Tibial nerve (tissue), 4 donors: ENCODE measurements around the gene BMP8B. TPM values are rescaled to one million over a fixed set of nuclear protein-coding genes. Genes with fewer than 3 reads are reported as not detected.
"Not testable (repeated sequence)": the region's sequence is repeated elsewhere in the genome, so short reads cannot be mapped to it uniquely, and the experiment has no call there.

Source experiments
- DNase-seq, 2 donors: peaks; one replicate each; pipeline ENCODE4 v3.0.0-alpha.2; 2019; ENCODE audit warnings: low spot score in 2 of 2
- H3K27ac ChIP-seq, 4 donors: fragments of 200-600 bp; sonication (generic) in 3 of 4; one replicate each; pipeline ENCODE4 v1.5.1; 2017 to 2019; ENCODE audit warnings: mild to moderate bottlenecking in 1 of 4
- H3K27me3 ChIP-seq, 2 donors: fragments of 200-600 bp; sonication (generic) in 1 of 2; one replicate each; pipeline versions ENCODE4 v1.5.1 to v1.6.0; 2017 to 2019
- H3K36me3 ChIP-seq, 3 donors: fragments of 200-600 bp; sonication (generic); one replicate each; pipeline ENCODE4 v1.5.1; 2018 to 2019
- H3K4me1 ChIP-seq, 4 donors: fragments of 200-600 bp; sonication (generic) in 3 of 4; one replicate each; pipeline ENCODE4 v1.5.1; 2017 to 2019
- H3K4me3 ChIP-seq, 4 donors: fragments of 200-600 bp; sonication (generic) in 3 of 4; one replicate each; pipeline ENCODE4 v1.5.1; 2017 to 2019; ENCODE audit warnings: mild to moderate bottlenecking in 1 of 4, moderate library complexity in 1 of 4
- H3K9me3 ChIP-seq, 4 donors: fragments of 200-600 bp; sonication (generic) in 3 of 4; one replicate each; pipeline ENCODE4 v1.5.1; 2017 to 2019
- CTCF ChIP-seq, 5 experiments: fragments of 200-600 bp in 3 of 5; fragments of 450-650 bp in 2 of 5; sonication (generic) in 3 of 5; IDR thresholded peaks; one replicate each; pipeline ENCODE4 v1.5.1; 2016 to 2019; ENCODE audit warnings: antibody characterized with exemption in 5 of 5, mild to moderate bottlenecking in 3 of 5, moderate library complexity in 2 of 5
- EP300 ChIP-seq, 2 donors: sonication (generic); formaldehyde crosslinking; IDR thresholded peaks; one replicate each; pipeline ENCODE4 v1.6.1; 2017; ENCODE audit warnings: antibody characterized with exemption in 2 of 2, mild to moderate bottlenecking in 1 of 2
- POLR2A ChIP-seq, 2 donors: fragments of 450-650 bp; IDR thresholded peaks; one replicate each; pipeline ENCODE4 v1.6.1; 2017; ENCODE audit warnings: antibody characterized with exemption in 2 of 2, mild to moderate bottlenecking in 2 of 2, moderate library complexity in 2 of 2
- WGBS, 2 donors: methylation state at CpG; one replicate each; pipeline ENCODE4 v1.1.5; 2018; 5-methylcytosine and 5-hydroxymethylcytosine counted together
- total RNA-seq, 4 donors: library from RNA; depleted of rRNA; stranded (reverse); fragments of >200 nt; gene quantifications; one replicate each; pipeline ENCODE4 v1.1.0, GENCODE V29; 2016

Gene BMP8B
- total RNA-seq, 4 donors from 2014 or later, result 13.6 to 33.9 (median 29.5) TPM

- TF ChIP-seq CTCF (IDR thresholded peaks at IDR 0.05) (no peak), EP300 (IDR thresholded peaks at IDR 0.05) (no peak), POLR2A (IDR thresholded peaks at IDR 0.05) (no peak)
- Histone ChIP-seq H3K4me1 (peaks cover 0 to 22% (median under 1%) of the 10 kb centered on the region in 4 donors), H3K36me3 (no peaks in the 10 kb centered on the region), H3K27ac (peak overlapping the region in 1 of 4 donors; percentile 13), H3K9me3 (no peaks in the 10 kb centered on the region), H3K4me3 (no peak overlapping the region), H3K27me3 (no peaks in the 10 kb centered on the region)
- WGBS, 2 donors, result 78 to 79% methylated on average over 6 of the region's 6 CpGs
- DNase-seq, result no peak
These were observed 6.6 kb downstream of the BMP8B start for GRCh38 chr1:39782103-39782502.

GRCh38 chr1:39781349-39781715 is 7.3 kb downstream of the BMP8B start:
- H3K27me3 ChIP-seq, result no peaks in the 10 kb centered on the region
- no peak for DNase-seq
- no peak overlapping the region for H3K4me3 ChIP-seq
- H3K9me3 ChIP-seq, result no peaks in the 10 kb centered on the region
- 88 to 94% methylated on average over 2 of the region's 2 CpGs for WGBS, 2 donors
- peak overlapping the region in 1 of 4 donors; percentile 2 for H3K27ac ChIP-seq
- peaks cover 0 to 29% (median 4%) of the 10 kb centered on the region in 4 donors for H3K4me1 ChIP-seq
- TF ChIP-seq POLR2A (IDR thresholded peaks at IDR 0.05), result no peak
- TF ChIP-seq CTCF (IDR thresholded peaks at IDR 0.05), result no peak
- no peak for TF ChIP-seq EP300 (IDR thresholded peaks at IDR 0.05)
- no peaks in the 10 kb centered on the region for H3K36me3 ChIP-seq

- no peak for DNase-seq
- H3K4me3 ChIP-seq, result no peak overlapping the region
- TF ChIP-seq EP300 (IDR thresholded peaks at IDR 0.05), result no peak
- no peak for TF ChIP-seq CTCF (IDR thresholded peaks at IDR 0.05)
- TF ChIP-seq POLR2A (IDR thresholded peaks at IDR 0.05), result no peak
- H3K27ac ChIP-seq, result no peak overlapping the region
- no peaks in the 10 kb centered on the region for H3K27me3 ChIP-seq
- peaks cover 0 to 28% (median 5%) of the 10 kb centered on the region in 4 donors for H3K4me1 ChIP-seq
- no peaks in the 10 kb centered on the region for H3K36me3 ChIP-seq
- H3K9me3 ChIP-seq, result no peaks in the 10 kb centered on the region
- 76 to 86% methylated on average over 5 of the region's 5 CpGs for WGBS, 2 donors
These were observed 8.8 kb downstream of the BMP8B start for GRCh38 chr1:39779821-39780220.

GRCh38 chr1:39779137-39779536 is 9.5 kb downstream of the BMP8B start:
- H3K9me3 ChIP-seq, result no peaks in the 10 kb centered on the region
- TF ChIP-seq EP300 (IDR thresholded peaks at IDR 0.05) (no peak), POLR2A (IDR thresholded peaks at IDR 0.05) (no peak), CTCF (IDR thresholded peaks at IDR 0.05) (no peak)

GRCh38 chr1:39778463-39779099 is 10.1 kb downstream of the BMP8B start:
- H3K27me3 ChIP-seq, H3K36me3 ChIP-seq, DNase-seq, H3K4me3 ChIP-seq, H3K27ac ChIP-seq, H3K9me3 ChIP-seq: not testable (repeated sequence)
- WGBS, 2 donors, result 68 to 80% methylated on average over 8 to 11 of the region's 12 CpGs
- H3K4me1 ChIP-seq, result peaks cover 0 to 28% (median 5%) of the 10 kb centered on the region in 4 donors

More at GRCh38 chr1:39779137-39779536, 9.5 kb downstream of the BMP8B start:
- Histone ChIP-seq H3K4me3 (no peak overlapping the region), H3K27me3 (no peaks in the 10 kb centered on the region), H3K36me3 (no peaks in the 10 kb centered on the region), H3K4me1 (peaks cover 0 to 28% (median 5%) of the 10 kb centered on the region in 4 donors), H3K27ac (peak overlapping the region in 1 of 4 donors; percentile 6)
- WGBS, 2 donors, result 77 to 78% methylated on average over 2 to 7 of the region's 7 CpGs
- no peak for DNase-seq

- Histone ChIP-seq H3K4me1 (peaks cover 0 to 28% (median 5%) of the 10 kb centered on the region in 4 donors), H3K27ac (peak overlapping the region in 1 of 4 donors; percentile 50)
- not testable (repeated sequence) for H3K27me3 ChIP-seq, H3K9me3 ChIP-seq, H3K4me3 ChIP-seq, H3K36me3 ChIP-seq, DNase-seq
- 73 to 87% methylated on average over 3 to 14 of the region's 17 CpGs for WGBS, 2 donors
These were observed 10.8 kb downstream of the BMP8B start for GRCh38 chr1:39777896-39778295.
